GM19099 (cell line): ENCODE data around the gene TPST1.

ENCODE experiments used
- POLR2A ChIP-seq: IDR thresholded peaks from 3 replicates; pipeline ENCODE4 v1.6.1; 2011; ENCODE audit warnings: low read depth; ENCODE audit not compliant: insufficient read length; ENCODE audit errors: extremely low read depth

The TPST1 gene

GRCh38 chr7:66185680-66186187 lies 19.4 kb upstream of the TPST1 start:
- no peak for TF ChIP-seq POLR2A

- no peak for TF ChIP-seq POLR2A
Measured at GRCh38 chr7:66186991-66187390, 18.1 kb upstream of the TPST1 start.

GRCh38 chr7:66187905-66188304 lies 17.2 kb upstream of the TPST1 start:
- TF ChIP-seq POLR2A, result no peak

- TF ChIP-seq POLR2A, result no peak
Measured at GRCh38 chr7:66188645-66189044, 16.5 kb upstream of the TPST1 start.

GRCh38 chr7:66189695-66190503 lies 15.2 kb upstream of the TPST1 start:
- no peak for TF ChIP-seq POLR2A

- TF ChIP-seq POLR2A, result no peak
Measured at GRCh38 chr7:66190504-66190857, 14.7 kb upstream of the TPST1 start.

GRCh38 chr7:66193146-66193725 lies 11.9 kb upstream of the TPST1 start:
- no peak for TF ChIP-seq POLR2A

GRCh38 chr7:66198469-66198868 lies 6.7 kb upstream of the TPST1 start:
- TF ChIP-seq POLR2A, result no peak

GRCh38 chr7:66198956-66199355 lies 6.2 kb upstream of the TPST1 start:
- TF ChIP-seq POLR2A, result no peak

GRCh38 chr7:66202441-66202840 lies 2.7 kb upstream of the TPST1 start:
- TF ChIP-seq POLR2A, result no peak

GRCh38 chr7:66205741-66206090 lies 582 bp downstream of the TPST1 start:
- TF ChIP-seq POLR2A, result no peak

- no peak for TF ChIP-seq POLR2A
Measured at GRCh38 chr7:66206119-66206933, 1.2 kb downstream of the TPST1 start.

- no peak for TF ChIP-seq POLR2A
Measured at GRCh38 chr7:66206934-66207240, 1.8 kb downstream of the TPST1 start.

- TF ChIP-seq POLR2A, result no peak
Measured at GRCh38 chr7:66207540-66207939, 2.4 kb downstream of the TPST1 start.

- TF ChIP-seq POLR2A, result no peak
Measured at GRCh38 chr7:66211429-66211828, 6.3 kb downstream of the TPST1 start.

- no peak for TF ChIP-seq POLR2A
Measured at GRCh38 chr7:66213637-66214036, 8.5 kb downstream of the TPST1 start.
